HG02610 (cell line): Measurements from ENCODE around the gene CLPX.
"Not testable (repeated sequence)": the region's sequence is repeated elsewhere in the genome, so short reads cannot be mapped to it uniquely, and the experiment has no call there.

Experiments used
- ATAC-seq: cut with Tn5 transposase; IDR thresholded peaks from one replicate; pipeline ENCODE4 v1.9.1; 2021; ENCODE audit warnings: mild to moderate bottlenecking, moderate library complexity; ENCODE audit not compliant: unreplicated experiment

CLPX gene

GRCh38 chr15:65184868-65185717 is at the start of gene CLPX:
TSS of gene CLPX (minus strand) at chr15:65185342. CDS start at chr15:65185153, 189 bp downstream.
- ATAC-seq = peak; percentile 78

GRCh38 chr15:65233696-65234095 is 48.6 kb upstream of the CLPX start:
- ATAC-seq = no peak

GRCh38 chr15:65232520-65232919 is 47.4 kb upstream of the CLPX start:
- ATAC-seq = no peak

- no peak for ATAC-seq
These were observed 46.2 kb upstream of the CLPX start for GRCh38 chr15:65231306-65231705.

GRCh38 chr15:65226901-65227300 is 41.8 kb upstream of the CLPX start:
- not testable (repeated sequence) for ATAC-seq

GRCh38 chr15:65226221-65226620 is 41.1 kb upstream of the CLPX start:
- ATAC-seq = no peak

- no peak for ATAC-seq
These were observed 38.9 kb upstream of the CLPX start for GRCh38 chr15:65223996-65224395.

GRCh38 chr15:65222891-65223290 is 37.7 kb upstream of the CLPX start:
- no peak for ATAC-seq

GRCh38 chr15:65221697-65222096 is 36.6 kb upstream of the CLPX start:
- no peak for ATAC-seq

GRCh38 chr15:65219137-65219536 is 34.0 kb upstream of the CLPX start:
- no peak for ATAC-seq

GRCh38 chr15:65217526-65218482 is 32.7 kb upstream of the CLPX start:
- no peak for ATAC-seq

GRCh38 chr15:65215496-65215895 is 30.4 kb upstream of the CLPX start:
- ATAC-seq = no peak

GRCh38 chr15:65214010-65214409 is 28.9 kb upstream of the CLPX start:
- no peak for ATAC-seq

GRCh38 chr15:65213241-65213640 is 28.1 kb upstream of the CLPX start:
- ATAC-seq = no peak

GRCh38 chr15:65212097-65212496 is 27.0 kb upstream of the CLPX start:
- no peak for ATAC-seq

GRCh38 chr15:65211482-65211982 is 26.4 kb upstream of the CLPX start:
- ATAC-seq = no peak

GRCh38 chr15:65210770-65211481 is 25.8 kb upstream of the CLPX start, which contains the start of gene CILP:
TSS of gene CILP (minus strand) at chr15:65211473. CDS start at chr15:65209755, 1,718 bp downstream.
- no peak for ATAC-seq

GRCh38 chr15:65209701-65210643 is 24.8 kb upstream of the CLPX start:
- no peak for ATAC-seq

- no peak for ATAC-seq
These were observed 23.5 kb upstream of the CLPX start for GRCh38 chr15:65208647-65209046.
